ENCODE data around the gene VIM.
A peak's percentile ranks its signal among the peaks of the same experiment; 100 is the strongest.

Gene VIM

DNA sequence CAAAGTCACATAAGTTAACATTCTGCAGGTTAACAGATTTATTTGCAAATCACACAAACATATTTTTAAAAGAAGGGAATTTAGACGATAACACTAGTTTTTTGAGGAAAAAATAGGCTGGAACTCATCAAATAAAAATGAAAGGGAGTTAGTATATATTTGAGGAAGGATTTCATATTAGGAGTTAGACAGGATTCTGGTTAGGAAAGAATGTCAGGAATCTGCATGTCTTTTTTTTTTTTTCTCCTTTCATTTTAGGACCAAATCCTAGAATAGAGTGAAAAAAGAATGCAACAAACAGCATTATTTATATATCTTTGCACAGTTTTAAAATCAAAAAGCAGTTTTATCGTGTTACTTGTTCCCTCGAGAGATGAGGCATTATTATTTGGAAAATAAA is 17.7 kb upstream of the VIM start:
- DNase-seq: no peak

DNA sequence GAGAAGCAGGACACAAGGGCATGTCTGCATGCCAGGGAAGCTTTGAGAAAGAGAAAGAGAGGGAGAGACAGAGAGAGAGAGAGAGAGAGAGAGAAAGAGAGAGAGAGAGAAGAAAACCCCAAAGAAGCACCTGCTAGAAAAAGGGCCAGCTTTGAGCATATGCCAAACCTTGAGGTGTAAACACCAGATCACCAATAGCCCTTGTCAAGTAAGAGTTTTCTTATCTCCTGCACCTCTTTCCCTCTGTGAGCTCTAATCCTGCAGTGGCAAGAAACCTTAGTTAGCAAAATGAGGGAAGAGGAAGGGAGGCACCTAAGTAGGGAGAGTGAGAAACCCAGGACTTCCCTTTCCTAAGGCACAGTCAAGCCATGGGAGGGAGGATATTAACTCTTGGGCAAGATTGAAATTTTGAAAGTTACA is 15.2 kb upstream of the VIM start:
- no peak for DNase-seq

DNA sequence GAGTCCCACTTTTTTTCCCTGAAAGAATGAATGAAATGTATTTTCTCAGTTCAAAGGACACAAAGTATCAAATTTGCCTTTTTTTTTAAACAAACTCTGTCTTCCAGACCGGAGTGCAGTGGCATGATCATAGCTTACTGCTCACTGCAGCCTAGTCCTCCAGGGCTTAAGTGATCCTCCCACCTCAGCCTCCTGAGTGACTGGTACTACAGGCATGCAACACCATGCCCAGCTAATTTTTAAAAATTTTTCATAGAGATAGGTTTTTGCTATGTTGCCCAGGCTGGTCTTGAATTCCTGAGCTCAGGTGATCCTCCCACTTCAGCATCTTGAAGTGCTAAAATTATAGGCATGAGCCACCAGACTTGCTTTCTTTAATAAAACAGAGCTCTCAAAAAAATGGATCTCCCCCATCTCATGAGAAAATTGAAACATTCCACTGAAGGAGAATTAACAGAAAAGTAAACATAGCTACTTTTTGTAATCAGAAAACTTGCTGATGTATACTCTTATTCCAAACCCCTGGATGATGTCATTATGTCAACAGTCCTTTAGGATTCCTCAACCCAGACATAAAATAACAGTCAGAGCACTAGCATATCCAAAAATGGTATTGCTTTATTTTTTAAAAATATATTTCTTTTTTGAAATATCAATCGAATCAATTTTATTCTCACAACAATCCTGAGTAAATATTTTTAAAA is 14.2 kb upstream of the VIM start:
- DNase-seq: no peak

DNA sequence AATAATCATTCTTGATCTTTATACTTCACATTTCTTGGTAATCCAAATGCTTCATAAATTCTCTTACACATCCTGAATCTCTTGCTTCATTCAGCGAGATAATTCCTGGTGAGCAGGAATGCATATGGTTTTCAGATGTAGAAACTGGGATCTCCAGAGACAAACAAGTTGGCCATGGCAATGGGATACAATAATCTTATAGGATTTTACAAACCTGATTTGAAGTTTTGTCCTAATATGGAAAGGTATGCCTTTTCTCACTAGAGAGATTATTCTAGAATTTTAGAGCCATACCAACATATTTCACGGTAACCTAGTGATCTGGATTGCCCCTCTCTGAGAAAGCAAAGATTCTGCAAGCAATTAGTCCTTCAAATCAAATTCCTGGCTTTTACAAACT is 13.5 kb upstream of the VIM start:
- no peak for DNase-seq

DNA sequence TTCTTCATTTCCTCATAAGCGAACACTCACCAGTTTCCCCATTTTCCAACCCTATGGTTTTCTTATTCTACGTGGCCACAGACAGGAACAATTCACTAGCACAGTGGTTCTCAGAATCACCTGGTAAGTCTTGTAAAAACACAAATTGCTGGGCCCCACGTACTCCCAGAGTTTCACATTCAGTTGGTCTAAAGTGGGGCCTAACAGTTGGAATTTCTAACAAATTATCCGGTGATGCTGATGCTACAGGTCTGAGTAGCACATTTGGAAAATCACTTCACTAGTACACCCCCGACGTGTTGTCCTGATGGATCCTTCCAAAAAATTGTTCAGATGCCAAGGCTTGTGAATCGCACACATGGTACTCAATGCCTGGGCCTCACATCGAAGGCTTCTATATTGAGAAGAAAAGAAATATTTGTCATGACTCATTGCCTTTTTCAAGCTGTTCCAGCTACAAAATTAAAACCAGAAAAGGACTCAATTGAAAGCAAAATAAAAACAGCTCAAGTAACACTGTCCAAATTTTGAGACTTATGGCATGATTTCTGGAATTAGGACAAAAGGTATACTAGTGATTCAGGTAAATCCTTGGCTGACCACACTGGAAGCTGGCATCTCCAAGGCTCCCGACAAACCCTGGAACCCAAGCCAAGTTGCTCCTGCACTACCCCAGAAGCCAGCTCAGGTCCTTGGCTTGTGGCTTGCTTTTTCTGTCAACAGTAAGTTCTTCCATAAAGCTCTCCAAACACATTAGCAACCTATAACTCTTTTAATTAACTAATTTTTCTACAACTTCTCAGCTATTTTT is 12.9 kb upstream of the VIM start:
- no peak for DNase-seq

DNA sequence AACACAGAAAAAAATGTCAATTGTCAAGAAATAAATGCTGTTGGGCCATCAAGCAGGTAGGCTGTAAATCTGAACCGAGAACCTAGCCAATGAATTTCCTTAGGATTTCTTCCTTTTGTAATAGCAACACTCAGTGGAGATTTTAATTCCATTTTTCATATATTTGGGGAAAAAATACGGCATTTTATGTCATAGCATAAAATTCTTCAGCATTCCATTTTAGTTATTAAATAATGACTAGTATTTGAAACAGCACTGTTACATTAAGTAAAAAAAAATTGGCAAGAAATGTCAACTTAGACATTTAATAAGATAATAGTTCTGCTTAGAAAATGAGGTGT is 12.3 kb upstream of the VIM start:
- no peak for DNase-seq

DNA sequence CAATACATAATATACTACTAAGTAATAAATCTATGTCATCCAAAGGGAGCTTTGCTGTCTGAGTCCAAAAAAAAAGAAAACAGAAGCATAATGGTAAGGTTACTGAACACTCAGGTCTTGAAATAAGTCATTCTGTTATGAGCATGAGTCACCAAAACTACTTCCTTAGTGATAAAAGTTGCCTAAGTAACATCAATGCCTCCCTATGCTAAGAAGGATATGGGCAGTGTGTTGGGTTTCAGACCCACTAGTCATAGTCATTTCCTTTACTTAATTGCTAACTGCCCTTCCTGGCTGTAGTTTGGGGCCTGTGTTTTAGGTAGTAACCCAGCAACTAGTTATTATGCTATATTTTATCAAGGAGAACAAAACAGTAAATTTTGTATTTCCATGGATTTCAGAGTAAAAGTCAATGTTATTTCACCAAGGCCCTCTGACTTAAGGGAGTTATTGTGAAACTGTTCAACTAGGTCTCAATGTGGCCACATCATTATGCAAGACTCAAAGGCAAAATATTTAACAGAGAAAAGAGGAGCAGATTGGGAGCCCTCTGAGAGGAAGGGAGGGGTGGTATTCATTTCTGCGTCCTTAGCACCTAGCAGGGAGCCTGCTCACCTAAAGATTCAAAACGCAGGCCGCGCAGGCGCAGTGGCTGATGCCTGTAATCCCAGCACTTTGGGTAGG is 11.7 kb upstream of the VIM start:
- DNase-seq: peak; percentile 94

DNA sequence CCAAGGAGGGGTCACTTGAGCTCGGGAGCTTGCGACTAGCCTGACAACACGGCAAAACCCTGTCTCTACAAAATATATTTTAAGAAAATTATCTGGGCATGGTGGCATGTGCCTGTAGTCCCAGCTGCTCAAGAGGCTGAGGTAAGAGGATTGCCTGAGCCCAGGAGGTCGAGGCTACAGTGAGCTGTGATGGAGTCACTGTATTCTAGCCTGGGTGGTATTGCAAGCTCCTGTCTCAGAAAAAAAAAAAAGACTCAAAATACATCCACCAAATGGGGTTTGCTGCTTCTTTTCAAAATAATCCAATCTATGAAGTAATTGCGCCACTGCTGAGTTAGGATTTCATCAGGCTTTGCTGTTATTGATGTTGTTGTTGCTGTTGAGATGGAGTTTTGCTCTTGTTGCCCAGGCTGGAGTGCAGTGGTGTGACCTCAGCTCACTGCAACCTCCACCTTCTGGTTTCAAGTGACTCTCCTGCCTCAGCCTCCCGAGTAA is 11.1 kb upstream of the VIM start:
- DNase-seq: no peak

DNA sequence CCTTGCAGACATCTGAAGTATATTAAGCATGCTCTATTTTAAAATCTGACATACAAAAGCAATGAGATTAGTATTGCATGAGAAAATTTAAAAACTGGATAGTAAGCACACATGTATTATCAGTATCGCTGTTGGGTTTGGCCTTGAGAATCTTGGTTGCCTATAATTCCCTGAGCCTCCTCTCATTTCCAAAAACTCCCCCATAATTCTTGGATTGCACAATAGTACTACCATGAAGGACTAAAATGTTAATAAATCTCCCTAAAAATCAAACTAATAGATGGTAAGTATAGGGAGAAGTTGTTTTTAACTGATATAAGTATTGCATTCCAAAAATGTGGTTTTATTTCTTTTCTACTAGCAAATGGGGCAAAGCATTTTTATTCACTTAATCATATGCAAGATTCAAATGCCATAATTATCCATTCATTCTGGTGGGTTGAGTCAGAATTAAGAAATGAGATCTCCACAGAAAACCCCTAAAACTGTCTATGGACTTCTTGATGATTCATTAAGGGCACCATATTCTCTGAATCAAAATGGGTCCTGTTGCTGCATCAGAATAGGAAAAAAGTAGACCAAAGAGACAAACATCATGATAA is 10.3 kb upstream of the VIM start:
- peak; percentile 57 for DNase-seq

DNA sequence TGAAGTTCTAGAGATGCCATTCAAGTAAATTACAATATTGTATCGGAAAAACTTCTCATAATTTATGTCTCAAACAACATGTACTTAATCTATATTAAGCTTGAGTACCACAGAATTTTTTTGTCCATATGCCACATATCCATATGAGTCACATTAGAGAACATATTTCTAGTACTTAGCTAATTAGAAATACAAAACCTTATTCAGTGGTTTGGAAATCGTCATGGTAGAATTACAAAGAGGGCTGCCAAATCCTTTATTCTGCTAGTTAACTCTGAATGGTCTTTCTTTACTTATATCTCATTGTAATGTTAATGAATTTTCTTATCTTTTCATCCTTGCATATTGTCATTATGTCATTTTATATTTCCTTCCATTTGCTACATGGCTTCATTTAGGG is 9.0 kb upstream of the VIM start:
- no peak for DNase-seq

DNA sequence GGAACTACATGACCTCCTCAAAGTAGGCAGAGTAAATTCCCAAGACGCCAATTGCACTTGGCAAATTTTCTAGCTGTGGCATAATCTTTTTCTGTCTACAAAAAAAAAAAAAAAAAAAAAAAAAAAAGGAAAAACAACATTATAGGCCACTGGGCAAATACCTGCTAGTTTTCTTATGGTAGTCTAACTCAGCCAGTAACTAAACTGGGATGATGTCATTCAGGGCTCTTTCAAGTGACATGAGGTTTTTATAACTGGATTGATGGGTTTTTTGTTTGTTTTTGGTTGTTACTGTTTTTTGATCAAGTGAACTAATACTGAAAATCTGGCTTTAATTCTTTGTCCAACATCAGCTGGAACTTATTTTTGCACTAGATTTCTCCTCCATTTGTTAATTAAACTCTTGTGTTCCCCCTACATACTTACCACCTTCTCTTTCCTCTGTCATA is 7.4 kb upstream of the VIM start:
- DNase-seq: no peak

DNA sequence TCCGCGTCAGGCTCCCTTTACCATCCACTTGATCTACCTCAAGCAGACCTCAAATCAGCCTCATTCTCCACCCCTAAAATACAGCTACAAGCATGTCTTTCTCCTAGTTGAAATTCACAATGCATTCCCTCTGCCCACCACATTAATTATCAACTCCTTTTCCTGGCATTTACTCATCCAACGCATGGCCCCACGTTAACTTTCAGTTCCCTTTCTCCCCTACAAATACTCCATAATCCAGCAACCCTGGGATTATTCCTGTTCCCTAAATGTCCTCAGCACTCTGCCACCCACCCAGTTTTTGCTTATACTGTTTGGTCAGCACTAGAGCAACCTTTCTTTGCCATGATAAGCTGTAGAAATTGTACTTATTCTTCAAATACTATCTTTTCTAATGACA is 5.7 kb upstream of the VIM start:
- no peak for DNase-seq

DNA sequence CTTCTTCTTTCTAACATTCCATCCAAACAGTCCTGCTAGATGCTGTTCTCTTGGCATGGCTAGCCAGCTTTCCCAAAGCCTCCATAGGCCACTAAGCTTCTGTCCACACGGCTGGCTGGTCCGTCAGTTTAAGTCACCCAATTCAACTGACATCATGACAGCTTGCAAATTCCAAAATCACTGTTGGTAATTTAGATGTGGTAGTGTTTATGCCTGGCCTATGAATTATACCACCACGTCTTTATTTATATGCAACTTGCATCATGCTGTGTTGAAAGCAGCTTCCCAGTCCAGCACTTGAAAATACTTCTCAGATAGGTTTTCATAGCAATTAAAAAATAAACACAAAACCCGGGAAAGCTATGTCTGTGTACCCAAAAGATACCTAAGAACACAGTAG is 2.2 kb upstream of the VIM start:
- DNase-seq: no peak

DNA sequence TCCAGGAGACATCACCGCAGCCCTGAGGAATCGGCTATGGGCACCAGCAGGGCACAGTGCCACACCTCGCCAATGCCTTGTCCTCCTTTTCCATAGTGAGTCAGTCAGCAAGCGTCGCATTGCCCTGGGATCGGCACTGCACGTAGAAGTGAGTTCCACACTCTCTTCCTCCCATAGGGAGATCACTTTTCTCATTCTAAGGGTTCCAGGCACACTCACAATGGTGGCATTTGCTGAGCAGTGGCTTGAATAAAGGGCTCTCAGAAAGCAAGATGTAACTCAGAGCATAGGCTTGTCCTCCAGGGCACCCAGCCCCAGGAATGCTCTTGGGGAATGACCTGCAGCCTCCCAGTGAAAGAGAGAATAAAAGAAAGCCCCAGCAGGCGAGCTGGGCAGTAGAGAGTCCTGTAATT is 1.1 kb upstream of the VIM start:
- no peak for DNase-seq

DNA sequence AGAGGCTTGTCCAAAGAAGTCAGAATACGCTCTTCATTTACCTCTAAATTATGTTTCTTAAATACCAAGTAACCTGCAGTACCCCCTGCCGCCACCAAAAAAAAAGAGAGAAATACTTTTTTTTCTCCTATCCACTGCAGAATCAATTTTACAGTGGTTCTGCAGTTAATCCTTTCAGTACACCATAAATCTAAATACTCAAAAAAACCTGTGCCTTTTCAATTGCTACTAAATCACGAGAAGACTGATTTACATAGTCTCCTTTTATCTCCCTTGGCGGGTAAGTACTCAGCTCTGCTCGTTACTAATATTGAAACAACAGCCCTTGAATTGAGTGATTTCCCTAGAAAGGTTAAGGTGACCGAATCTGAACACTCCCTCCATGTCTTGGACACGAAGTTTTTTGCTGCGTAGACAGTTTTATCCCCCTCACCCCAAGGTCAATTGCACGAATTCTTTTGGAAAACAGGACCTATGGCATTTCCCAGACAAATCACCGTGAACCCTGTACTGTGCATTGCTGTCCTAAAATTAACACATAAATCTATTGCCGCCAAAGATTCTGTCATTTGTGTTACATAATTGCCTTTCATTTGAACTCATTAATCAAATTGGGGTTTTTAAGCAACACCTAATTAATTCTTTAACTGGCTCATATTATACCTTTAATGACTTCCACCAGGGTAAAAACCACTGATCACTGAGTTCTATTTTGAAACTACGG is 512 bp upstream of the VIM start:
- peak; percentile 90 for DNase-seq

DNA sequence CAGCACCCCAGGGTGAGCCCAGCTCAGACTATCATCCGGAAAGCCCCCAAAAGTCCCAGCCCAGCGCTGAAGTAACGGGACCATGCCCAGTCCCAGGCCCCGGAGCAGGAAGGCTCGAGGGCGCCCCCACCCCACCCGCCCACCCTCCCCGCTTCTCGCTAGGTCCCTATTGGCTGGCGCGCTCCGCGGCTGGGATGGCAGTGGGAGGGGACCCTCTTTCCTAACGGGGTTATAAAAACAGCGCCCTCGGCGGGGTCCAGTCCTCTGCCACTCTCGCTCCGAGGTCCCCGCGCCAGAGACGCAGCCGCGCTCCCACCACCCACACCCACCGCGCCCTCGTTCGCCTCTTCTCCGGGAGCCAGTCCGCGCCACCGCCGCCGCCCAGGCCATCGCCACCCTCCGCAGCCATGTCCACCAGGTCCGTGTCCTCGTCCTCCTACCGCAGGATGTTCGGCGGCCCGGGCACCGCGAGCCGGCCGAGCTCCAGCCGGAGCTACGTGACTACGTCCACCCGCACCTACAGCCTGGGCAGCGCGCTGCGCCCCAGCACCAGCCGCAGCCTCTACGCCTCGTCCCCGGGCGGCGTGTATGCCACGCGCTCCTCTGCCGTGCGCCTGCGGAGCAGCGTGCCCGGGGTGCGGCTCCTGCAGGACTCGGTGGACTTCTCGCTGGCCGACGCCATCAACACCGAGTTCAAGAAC is 1.1 kb downstream of the VIM start:
- DNase-seq: peak; percentile 91

DNA sequence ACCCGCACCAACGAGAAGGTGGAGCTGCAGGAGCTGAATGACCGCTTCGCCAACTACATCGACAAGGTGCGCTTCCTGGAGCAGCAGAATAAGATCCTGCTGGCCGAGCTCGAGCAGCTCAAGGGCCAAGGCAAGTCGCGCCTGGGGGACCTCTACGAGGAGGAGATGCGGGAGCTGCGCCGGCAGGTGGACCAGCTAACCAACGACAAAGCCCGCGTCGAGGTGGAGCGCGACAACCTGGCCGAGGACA is 1.6 kb downstream of the VIM start:
- DNase-seq: no peak

DNA sequence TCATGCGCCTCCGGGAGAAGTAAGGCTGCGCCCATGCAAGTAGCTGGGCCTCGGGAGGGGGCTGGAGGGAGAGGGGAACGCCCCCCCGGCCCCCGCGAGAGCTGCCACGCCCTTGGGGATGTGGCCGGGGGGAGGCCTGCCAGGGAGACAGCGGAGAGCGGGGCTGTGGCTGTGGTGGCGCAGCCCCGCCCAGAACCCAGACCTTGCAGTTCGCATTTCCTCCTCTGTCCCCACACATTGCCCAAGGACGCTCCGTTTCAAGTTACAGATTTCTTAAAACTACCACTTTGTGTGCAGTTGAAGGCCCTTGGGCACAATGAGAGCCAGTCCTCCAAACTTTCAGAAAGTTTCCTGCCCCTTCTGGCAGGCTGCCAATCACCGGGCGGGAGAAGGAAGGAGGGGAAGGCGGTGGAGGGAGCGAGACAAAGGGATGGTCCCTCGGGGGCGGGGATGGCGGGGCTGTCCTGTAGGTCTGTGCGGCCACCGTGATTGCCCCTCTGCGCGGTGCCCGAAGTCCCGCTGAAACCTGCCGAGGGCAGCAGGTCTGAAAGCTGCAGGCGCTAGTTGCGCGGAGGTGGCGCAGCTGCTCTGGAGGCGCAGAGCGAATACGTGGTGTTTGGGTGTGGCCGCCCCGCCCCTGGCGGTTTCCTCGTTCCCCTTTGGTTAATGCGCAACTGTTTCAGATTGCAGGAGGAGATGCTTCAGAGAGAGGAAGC is 2.1 kb downstream of the VIM start:
- peak; percentile 93 for DNase-seq

DNA sequence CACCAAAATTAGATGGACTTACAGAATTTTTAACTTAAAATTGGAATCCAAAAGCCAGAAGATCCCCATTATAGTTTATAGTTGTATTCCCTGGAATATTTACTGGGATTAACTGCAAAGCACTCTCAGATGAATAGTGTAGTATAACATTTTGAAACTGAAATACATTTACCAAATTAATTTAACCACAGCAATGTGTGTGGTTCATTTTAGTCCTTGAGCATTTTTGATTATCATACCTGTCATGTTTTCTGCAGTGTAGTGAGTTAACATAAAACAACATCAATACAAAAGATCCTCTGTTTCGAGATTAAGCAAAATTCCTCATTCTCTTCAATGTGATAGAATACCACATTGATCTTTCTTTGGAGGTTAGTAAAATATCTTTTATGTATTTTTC is 3.7 kb downstream of the VIM start:
- no peak for DNase-seq

DNA sequence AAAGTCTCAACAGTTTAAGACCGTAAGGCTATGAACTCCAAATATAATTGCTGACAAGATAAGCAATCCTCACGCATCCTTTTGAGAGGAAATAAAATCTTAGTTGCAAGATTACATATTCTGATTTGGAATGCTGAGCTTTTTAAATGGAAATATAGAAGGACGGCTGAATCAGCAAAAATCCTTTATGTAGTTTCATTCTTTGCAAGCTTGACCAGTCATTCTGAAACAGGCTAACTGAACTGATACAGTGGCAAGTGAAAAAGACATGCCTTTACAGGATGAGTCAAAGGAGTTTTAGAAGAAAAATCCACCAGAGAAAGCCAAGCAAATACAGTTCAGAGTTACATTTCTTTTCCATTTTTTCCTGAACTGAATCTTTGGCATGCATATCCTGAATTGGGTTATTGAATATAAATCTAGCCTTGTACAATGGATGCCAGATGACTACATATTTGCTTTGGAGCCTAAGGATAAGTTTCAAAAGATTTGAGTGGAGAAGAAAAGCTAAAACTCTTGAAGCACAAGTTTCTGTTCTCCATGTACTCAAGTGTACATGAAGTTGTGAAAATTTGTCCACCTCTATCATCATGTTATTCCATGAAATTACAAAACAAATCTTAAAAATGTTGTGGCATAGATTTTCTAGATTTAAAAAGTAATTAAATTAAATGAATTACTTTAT is 4.4 kb downstream of the VIM start:
- DNase-seq: peak; percentile 88

Measured in activated CD4-positive, alpha-beta T cell treated with anti-CD3 and anti-CD28 coated beads, Interleukin-2, amount 50 U/mL, for 16 hours (primary cell).